IPS-20b (cell line): ENCODE measurements around the gene CSNK2A1.

Experiments
- H3K27ac ChIP-seq: one replicate; pipeline ENCODE4 v1.5.1; 2013; ENCODE audit warnings: low read length
- H3K27me3 ChIP-seq: 2 replicates; pipeline ENCODE4 v1.6.1; 2013; ENCODE audit warnings: mild to moderate bottlenecking, low read length, inconsistent platforms; ENCODE audit not compliant: insufficient read depth
- H3K36me3 ChIP-seq: 2 replicates; pipeline ENCODE4 v1.6.1; 2013; ENCODE audit warnings: low read depth, mild to moderate bottlenecking, inconsistent platforms, low read length, moderate library complexity; ENCODE audit not compliant: insufficient read depth
- H3K4me1 ChIP-seq: 2 replicates; pipeline ENCODE4 v1.6.1; 2013; ENCODE audit warnings: mild to moderate bottlenecking, control low read depth, inconsistent platforms, low read length, moderate library complexity; ENCODE audit not compliant: insufficient read depth
- H3K4me3 ChIP-seq: 2 replicates; pipeline ENCODE4 v1.5.1; 2013; ENCODE audit warnings: mild to moderate bottlenecking, low read length, inconsistent platforms
- H3K9ac ChIP-seq: 2 replicates; pipeline ENCODE4 v1.6.1; 2013; ENCODE audit warnings: low read depth, mild to moderate bottlenecking, inconsistent platforms, low read length, moderate library complexity
- H3K9me3 ChIP-seq: 2 replicates; pipeline ENCODE4 v1.6.1; 2013; ENCODE audit warnings: mild to moderate bottlenecking, low read depth, low read length, inconsistent platforms; ENCODE audit not compliant: insufficient read depth

CSNK2A1 gene

GRCh38 chr20:432677-433299, 110.8 kb downstream of the CSNK2A1 start:
- peaks cover 51% of the 10 kb centered on the region for H3K36me3 ChIP-seq

GRCh38 chr20:432208-432607, 111.4 kb downstream of the CSNK2A1 start:
- H3K9ac ChIP-seq, result no peak overlapping the region
- H3K27me3 ChIP-seq, result peaks cover 33% of the 10 kb centered on the region
- no peak overlapping the region for H3K4me3 ChIP-seq
- no peaks in the 10 kb centered on the region for H3K9me3 ChIP-seq
- peaks cover 51% of the 10 kb centered on the region for H3K36me3 ChIP-seq
- peaks cover 13% of the 10 kb centered on the region for H3K4me1 ChIP-seq
- no peak overlapping the region for H3K27ac ChIP-seq

More at GRCh38 chr20:432677-433299, 110.8 kb downstream of the CSNK2A1 start:
- no peak overlapping the region for H3K9ac ChIP-seq
- no peak overlapping the region for H3K27ac ChIP-seq
- no peak overlapping the region for H3K4me3 ChIP-seq
- H3K27me3 ChIP-seq, result peaks cover 33% of the 10 kb centered on the region
- H3K4me1 ChIP-seq, result peaks cover 13% of the 10 kb centered on the region
- H3K9me3 ChIP-seq, result no peaks in the 10 kb centered on the region

- H3K4me1 ChIP-seq, result peaks cover 13% of the 10 kb centered on the region
- H3K4me3 ChIP-seq, result no peak overlapping the region
- H3K9ac ChIP-seq, result no peak overlapping the region
- peaks cover 49% of the 10 kb centered on the region for H3K36me3 ChIP-seq
- no peaks in the 10 kb centered on the region for H3K9me3 ChIP-seq
- peaks cover 30% of the 10 kb centered on the region for H3K27me3 ChIP-seq
- H3K27ac ChIP-seq, result no peak overlapping the region
Measured at GRCh38 chr20:431012-431904, 112.3 kb downstream of the CSNK2A1 start.

GRCh38 chr20:430091-430999, 113.2 kb downstream of the CSNK2A1 start:
- Histone ChIP-seq H3K4me3 (no peak overlapping the region), H3K27me3 (peaks cover 21% of the 10 kb centered on the region), H3K36me3 (peaks cover 46% of the 10 kb centered on the region), H3K4me1 (peaks cover 13% of the 10 kb centered on the region), H3K9ac (no peak overlapping the region), H3K9me3 (no peaks in the 10 kb centered on the region), H3K27ac (no peak overlapping the region)

- no peak overlapping the region for H3K27ac ChIP-seq
- peaks cover 3% of the 10 kb centered on the region; the same call in 1 of the 2 replicates for H3K4me1 ChIP-seq
- H3K9ac ChIP-seq, result no peak overlapping the region
- H3K9me3 ChIP-seq, result no peaks in the 10 kb centered on the region
- H3K4me3 ChIP-seq, result no peak overlapping the region
- H3K27me3 ChIP-seq, result peaks cover 12% of the 10 kb centered on the region
- H3K36me3 ChIP-seq, result peaks cover 49% of the 10 kb centered on the region
Measured at GRCh38 chr20:428658-429200, 114.9 kb downstream of the CSNK2A1 start.

- Histone ChIP-seq H3K27ac (no peak overlapping the region), H3K27me3 (peaks cover 6% of the 10 kb centered on the region; the same call in 1 of the 2 replicates), H3K9me3 (no peaks in the 10 kb centered on the region), H3K4me3 (no peak overlapping the region), H3K9ac (no peak overlapping the region), H3K4me1 (no peaks in the 10 kb centered on the region), H3K36me3 (peaks cover 53% of the 10 kb centered on the region)
Measured at GRCh38 chr20:427849-428657, 115.5 kb downstream of the CSNK2A1 start.

- Histone ChIP-seq H3K4me1 (no peaks in the 10 kb centered on the region), H3K27ac (no peak overlapping the region), H3K27me3 (no peaks in the 10 kb centered on the region), H3K4me3 (no peak overlapping the region), H3K36me3 (peaks cover 58% of the 10 kb centered on the region), H3K9me3 (no peaks in the 10 kb centered on the region), H3K9ac (no peak overlapping the region)
Measured at GRCh38 chr20:427401-427800, 116.2 kb downstream of the CSNK2A1 start.

- Histone ChIP-seq H3K36me3 (peaks cover 67% of the 10 kb centered on the region), H3K4me1 (no peaks in the 10 kb centered on the region), H3K9ac (no peak overlapping the region), H3K4me3 (no peak overlapping the region), H3K27me3 (no peaks in the 10 kb centered on the region), H3K9me3 (no peaks in the 10 kb centered on the region), H3K27ac (no peak overlapping the region)
Measured at GRCh38 chr20:426566-426965, 117.0 kb downstream of the CSNK2A1 start.
